HepG2 (cell line): ENCODE data around the gene CHCHD5. TPM values are rescaled to one million over a fixed set of nuclear protein-coding genes. Genes with fewer than 3 reads are reported as not detected.

Experiments used
- ATAD3A ChIP-seq: sonication (generic); formaldehyde crosslinking; IDR thresholded peaks from 2 replicates; pipeline ENCODE4 v1.4.0; 2020; ENCODE audit warnings: missing genetic modification reagents
- BRF2 ChIP-seq: sonication (generic); formaldehyde crosslinking; IDR thresholded peaks from 2 replicates; pipeline ENCODE4 v1.8.1; 2022; ENCODE audit warnings: mild to moderate bottlenecking, missing genetic modification reagents
- IKZF4 ChIP-seq: sonication (generic); formaldehyde crosslinking; IDR thresholded peaks from 2 replicates; pipeline ENCODE4 v1.5.1; 2020; ENCODE audit warnings: borderline replicate concordance, mild to moderate bottlenecking, low read depth, missing genetic modification reagents; ENCODE audit errors: not compliant biosample characterization
- KAT7 ChIP-seq: IDR thresholded peaks from 2 replicates; pipeline ENCODE4 v1.6.1; 2018; ENCODE audit warnings: borderline replicate concordance, missing compliant biosample characterization
- MEF2D ChIP-seq: sonication (generic); formaldehyde crosslinking; IDR thresholded peaks from 2 replicates; pipeline ENCODE4 v1.5.1; 2020; ENCODE audit warnings: mild to moderate bottlenecking, missing genetic modification reagents
- MYC ChIP-seq: sonication (generic); formaldehyde crosslinking; IDR thresholded peaks from 2 replicates; pipeline ENCODE4 v1.9.0; 2021; ENCODE audit warnings: missing genetic modification reagents, borderline replicate concordance
- PAX8 ChIP-seq: sonication (generic); formaldehyde crosslinking; IDR thresholded peaks from 2 replicates; pipeline ENCODE4 v1.8.0; 2022; ENCODE audit warnings: mild to moderate bottlenecking, missing genetic modification reagents, borderline replicate concordance
- TEAD3 ChIP-seq: optimal IDR thresholded peaks from 2 replicates; pipeline ENCODE3; 2016; ENCODE audit warnings: borderline replicate concordance
- ZGPAT ChIP-seq: IDR thresholded peaks from 2 replicates; pipeline ENCODE4 v1.6.1; 2016; ENCODE audit warnings: mild to moderate bottlenecking
- ZNF235 ChIP-seq: sonication (generic); formaldehyde crosslinking; IDR thresholded peaks from 2 replicates; pipeline ENCODE4 v1.8.1; 2023; ENCODE audit warnings: mild to moderate bottlenecking, missing genetic modification reagents, borderline replicate concordance
- ZNF562 ChIP-seq: sonication (generic); formaldehyde crosslinking; IDR thresholded peaks from 2 replicates; pipeline ENCODE4 v1.8.0; 2022; ENCODE audit warnings: missing genetic modification reagents, borderline replicate concordance
- ZNF619 ChIP-seq: sonication (generic); formaldehyde crosslinking; IDR thresholded peaks from 2 replicates; pipeline ENCODE4 v1.4.0; 2020; ENCODE audit warnings: mild to moderate bottlenecking, missing genetic modification reagents
- ZNF710 ChIP-seq: sonication (generic); formaldehyde crosslinking; IDR thresholded peaks from 2 replicates; pipeline ENCODE4 v1.5.0; 2020; ENCODE audit warnings: mild to moderate bottlenecking, missing genetic modification reagents, borderline replicate concordance
- ZNF724P ChIP-seq: sonication (generic); formaldehyde crosslinking; IDR thresholded peaks from 2 replicates; pipeline ENCODE4 v1.8.0; 2022; ENCODE audit warnings: missing genetic modification reagents, borderline replicate concordance
- ZSCAN22 ChIP-seq: sonication (generic); formaldehyde crosslinking; IDR thresholded peaks from 2 replicates; pipeline ENCODE4 v1.4.0; 2020; ENCODE audit warnings: mild to moderate bottlenecking, missing genetic modification reagents
- polyA plus RNA-seq, 8 experiments: library from polyadenylated mRNA; depleted of rRNA in 3 of 8; stranded (reverse) in 7 of 8; unstranded in 1 of 8; fragments of >200 nt; fragmentation: Illumina TruSeq in 4 of 8; extraction: Trizol in 4 of 8; gene quantifications; 2 replicates each; pipeline versions ENCODE4 v1.2.1 to v1.2.3, GENCODE V29; 2011 to 2016; ENCODE audit warnings: low read depth in 4 of 8, missing spikeins in 1 of 8, mixed read lengths in 1 of 8; ENCODE audit not compliant: insufficient read depth in 1 of 8
- total RNA-seq, 5 experiments: library from RNA; depleted of rRNA; stranded (reverse); fragments of >200 nt; fragmentation: Illumina TruSeq; extraction: Trizol; gene quantifications; 2 replicates each; pipeline ENCODE4 v1.2.3, GENCODE V29; 2016; ENCODE audit warnings: low read depth in 1 of 5

CHCHD5 gene
- total and polyA plus RNA-seq, 2 of the 13 experiments (the other 11 are each of a cell fraction or from before 2014, with no cell fraction given): 19.0 to 23.9 TPM

- TF ChIP-seq PAX8 (CRISPR knock-in tag) (no peak), ZSCAN22 (no peak), ZNF619 (no peak), MEF2D (CRISPR knock-in tag) (no peak), BRF2 (CRISPR knock-in tag) (0 out of 2 replicates have a peak, but pooled peaks have one; percentile 29), ZNF724P (CRISPR knock-in tag) (no peak), ZNF562 (CRISPR knock-in tag) (no peak), ZNF235 (CRISPR knock-in tag) (no peak), KAT7 (no peak), ZNF710 (CRISPR knock-in tag) (no peak), ZGPAT (CRISPR knock-in tag) (no peak), MYC (no peak), ATAD3A (CRISPR knock-in tag) (no peak), TEAD3 (CRISPR knock-in tag) (peak; percentile 82), IKZF4 (no peak)
Observed at GRCh38 chr2:112602917-112603316, 18.5 kb downstream of the CHCHD5 start (continued).
